BJ (cell line): ENCODE data around the gene IFNB1. TPM values are rescaled to one million over a fixed set of nuclear protein-coding genes. Genes with fewer than 3 reads are reported as not detected.

ENCODE experiments used
- CTCF ChIA-PET: fragments of 350-600 bp; formaldehyde crosslinking; extraction: SDS; loops from one replicate; lab custom pipeline; 2021; ENCODE audit warnings: antibody characterized with exemption, inconsistent platforms; lab: Yijun Ruan, JAX
- POLR2A ChIA-PET: fragments of 300-600 bp; sonication (Branson Sonifier 250); formaldehyde crosslinking; extraction: SDS; loops from one replicate; lab custom pipeline; 2021; ENCODE audit warnings: antibody characterized with exemption; lab: Charles Lee
- DNase-seq: peaks from one replicate; pipeline ENCODE4 v3.0.0-alpha.2; 2011; ENCODE audit warnings: low read depth
- H3K27me3 ChIP-seq: 2 replicates; pipeline ENCODE4 v1.6.0; 2011; ENCODE audit warnings: low read length; ENCODE audit not compliant: control insufficient read depth, insufficient read depth
- H3K36me3 ChIP-seq: 2 replicates; pipeline ENCODE4 v1.5.1; 2011; ENCODE audit warnings: low read length; ENCODE audit not compliant: control insufficient read depth, insufficient read depth
- H3K4me3 ChIP-seq: 2 replicates; pipeline ENCODE4 v1.5.1; 2011; ENCODE audit warnings: low read depth, mild to moderate bottlenecking, control low read depth, low read length
- CTCF ChIP-seq: IDR thresholded peaks from 2 replicates; pipeline ENCODE4 v1.5.1; 2011; ENCODE audit warnings: low read depth, mild to moderate bottlenecking, control low read depth, inconsistent platforms, low read length, moderate library complexity; ENCODE audit not compliant: insufficient read depth
- polyA plus RNA-seq: library from polyadenylated mRNA; depleted of rRNA; stranded (reverse); fragments of >200 nt; gene quantifications from 2 replicates; pipeline ENCODE4 v1.2.3, GENCODE V29; 2011

IFNB1 gene
- polyA plus RNA-seq, 1 experiment, result not detected

- H3K27me3 ChIP-seq, result no peaks in the 10 kb centered on the region
- H3K4me3 ChIP-seq, result no peak overlapping the region
- no peak for DNase-seq
- no peak for TF ChIP-seq CTCF
- H3K36me3 ChIP-seq, result no peaks in the 10 kb centered on the region
- ChIA-PET POLR2A (interaction anchor here (0.5 kb wide), 1 partner anchor 20 kb away, joined by 3 read pairs; no protein-coding TSS in a partner anchor), CTCF (no interaction called here)
Measured at GRCh38 chr9:21037278-21037677, 40.5 kb downstream of the IFNB1 start.

- H3K36me3 ChIP-seq, result no peaks in the 10 kb centered on the region
- CTCF ChIA-PET, result interaction anchor here (1.1 kb wide), 1 partner anchor 25 kb away, joined by 3 read pairs; no protein-coding TSS in a partner anchor
- POLR2A ChIA-PET, result no interaction called here
- no peak for DNase-seq
- peak overlapping the region; percentile 61 for H3K4me3 ChIP-seq
- H3K27me3 ChIP-seq, result no peaks in the 10 kb centered on the region
- TF ChIP-seq CTCF, result no peak
Measured at GRCh38 chr9:21031808-21032183, 45.9 kb downstream of the IFNB1 start.

GRCh38 chr9:21031091-21031807 lies 46.5 kb downstream of the IFNB1 start, which contains the start of gene HACD4:
Gene HACD4 (minus strand): TSS chr9:21031640. CDS start chr9:21031590, 50 bp downstream.
- POLR2A ChIA-PET, result no interaction called here
- H3K4me3 ChIP-seq, result peak within 1 kb of the TSS; percentile 61
- no peak for DNase-seq
- no peaks in the 10 kb centered on the region for H3K27me3 ChIP-seq
- no peak for TF ChIP-seq CTCF
- no peaks in the 10 kb centered on the region for H3K36me3 ChIP-seq
- CTCF ChIA-PET, result interaction anchor here (1.1 kb wide), 1 partner anchor 26 kb away, joined by 3 read pairs; no protein-coding TSS in a partner anchor

GRCh38 chr9:21030389-21031035 lies 47.2 kb downstream of the IFNB1 start:
- peak overlapping the region; percentile 61 for H3K4me3 ChIP-seq
- H3K36me3 ChIP-seq, result no peaks in the 10 kb centered on the region
- DNase-seq, result peak; percentile 33
- no peak for TF ChIP-seq CTCF
- ChIA-PET POLR2A (no interaction called here), CTCF (interaction anchor here (1.1 kb wide), 1 partner anchor 27 kb away, joined by 3 read pairs; no protein-coding TSS in a partner anchor)
- no peaks in the 10 kb centered on the region for H3K27me3 ChIP-seq

GRCh38 chr9:21029661-21030060 lies 48.1 kb downstream of the IFNB1 start:
- POLR2A ChIA-PET, result no interaction called here
- no peaks in the 10 kb centered on the region for H3K36me3 ChIP-seq
- CTCF ChIA-PET, result no interaction called here
- H3K4me3 ChIP-seq, result no peak overlapping the region
- DNase-seq, result no peak
- no peak for TF ChIP-seq CTCF
- H3K27me3 ChIP-seq, result no peaks in the 10 kb centered on the region
